Measurements from ENCODE around the gene PRUNE2. TPM values are rescaled to one million over a fixed set of nuclear protein-coding genes. Genes with fewer than 3 reads are reported as not detected.

PRUNE2 gene
- total RNA-seq, 4 donors from 2014 or later = 15.6 to 37.8 (median 26.1) TPM

DNA sequence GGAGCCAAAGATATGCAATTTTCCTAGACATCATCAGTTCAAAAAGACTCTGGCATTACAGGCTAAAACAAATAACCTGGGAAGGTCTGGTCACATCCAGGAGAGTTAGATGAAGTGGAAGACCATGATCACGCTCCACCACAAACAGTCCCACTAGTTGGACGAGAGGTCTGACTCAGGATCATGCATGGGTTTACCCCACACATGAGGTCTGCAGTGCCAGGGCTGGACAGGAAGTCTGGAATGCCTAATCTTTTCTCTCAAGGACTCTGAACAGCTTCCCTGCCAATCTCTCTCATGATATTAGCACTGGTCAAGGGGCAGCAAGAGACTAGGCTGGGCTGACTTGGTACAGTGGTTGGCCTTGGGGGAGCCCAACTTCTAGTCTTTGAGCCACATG, 7.1 kb downstream of the PRUNE2 start:
- H3K4me1 ChIP-seq = peaks cover 0 to 8% (median 2%) of the 10 kb centered on the region in 4 donors
- no peaks in the 10 kb centered on the region for H3K9me3 ChIP-seq
- H3K4me3 ChIP-seq = no peak overlapping the region
- DNase-seq = no peak
- no peaks in the 10 kb centered on the region for H3K36me3 ChIP-seq
- no peak for TF ChIP-seq POLR2A (IDR thresholded peaks at IDR 0.05)
- TF ChIP-seq, protein P1, sequence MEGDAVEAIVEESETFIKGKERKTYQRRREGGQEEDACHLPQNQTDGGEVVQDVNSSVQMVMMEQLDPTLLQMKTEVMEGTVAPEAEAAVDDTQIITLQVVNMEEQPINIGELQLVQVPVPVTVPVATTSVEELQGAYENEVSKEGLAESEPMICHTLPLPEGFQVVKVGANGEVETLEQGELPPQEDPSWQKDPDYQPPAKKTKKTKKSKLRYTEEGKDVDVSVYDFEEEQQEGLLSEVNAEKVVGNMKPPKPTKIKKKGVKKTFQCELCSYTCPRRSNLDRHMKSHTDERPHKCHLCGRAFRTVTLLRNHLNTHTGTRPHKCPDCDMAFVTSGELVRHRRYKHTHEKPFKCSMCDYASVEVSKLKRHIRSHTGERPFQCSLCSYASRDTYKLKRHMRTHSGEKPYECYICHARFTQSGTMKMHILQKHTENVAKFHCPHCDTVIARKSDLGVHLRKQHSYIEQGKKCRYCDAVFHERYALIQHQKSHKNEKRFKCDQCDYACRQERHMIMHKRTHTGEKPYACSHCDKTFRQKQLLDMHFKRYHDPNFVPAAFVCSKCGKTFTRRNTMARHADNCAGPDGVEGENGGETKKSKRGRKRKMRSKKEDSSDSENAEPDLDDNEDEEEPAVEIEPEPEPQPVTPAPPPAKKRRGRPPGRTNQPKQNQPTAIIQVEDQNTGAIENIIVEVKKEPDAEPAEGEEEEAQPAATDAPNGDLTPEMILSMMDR (IDR thresholded peaks at IDR 0.05) = no peak
- H3K27ac ChIP-seq = no peak overlapping the region
- peaks cover 0 to 2% of the 10 kb centered on the region in 2 donors for H3K27me3 ChIP-seq

- Histone ChIP-seq H3K4me1 (peaks cover 0 to 8% (median 2%) of the 10 kb centered on the region in 4 donors), H3K36me3 (no peaks in the 10 kb centered on the region), H3K27ac (peak overlapping the region in 2 of 4 donors; percentile 49 to 57), H3K9me3 (no peaks in the 10 kb centered on the region), H3K27me3 (no peaks in the 10 kb centered on the region), H3K4me3 (no peak overlapping the region)
- TF ChIP-seq POLR2A (IDR thresholded peaks at IDR 0.05) = no peak
- TF ChIP-seq, protein P1 (IDR thresholded peaks at IDR 0.05) = no peak
- DNase-seq = no peak
Observed at GRCh38 chr9:76897804-76898525, 7.9 kb downstream of the PRUNE2 start.

DNA sequence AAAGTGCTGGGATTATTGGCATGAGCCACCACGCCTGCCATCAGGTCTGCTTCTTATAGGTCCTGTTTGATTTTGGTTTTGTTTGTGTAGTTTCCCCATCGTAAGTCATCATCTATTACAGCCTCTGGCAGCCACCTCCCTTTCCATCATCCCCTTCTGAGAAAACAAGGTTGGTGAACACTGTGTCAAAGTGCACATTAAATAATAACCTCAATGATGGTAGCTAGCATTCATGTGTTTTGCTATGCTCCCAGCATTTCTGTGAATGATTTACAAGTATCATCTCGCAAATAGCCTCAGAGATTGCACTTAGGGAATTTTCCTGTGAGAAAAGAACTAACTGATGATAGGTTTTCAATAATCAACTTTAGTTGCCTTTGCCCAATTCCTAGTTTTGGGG, 9.9 kb downstream of the PRUNE2 start:
- Histone ChIP-seq H3K36me3 (no peaks in the 10 kb centered on the region), H3K27ac (peak overlapping the region in 2 of 4 donors; percentile 2 to 70), H3K9me3 (no peaks in the 10 kb centered on the region), H3K4me3 (no peak overlapping the region), H3K27me3 (no peaks in the 10 kb centered on the region), H3K4me1 (peaks cover 0 to 8% (median 2%) of the 10 kb centered on the region in 4 donors)
- no peak for DNase-seq
- TF ChIP-seq, protein P1 (IDR thresholded peaks at IDR 0.05) = no peak
- TF ChIP-seq POLR2A (IDR thresholded peaks at IDR 0.05) = no peak

DNA sequence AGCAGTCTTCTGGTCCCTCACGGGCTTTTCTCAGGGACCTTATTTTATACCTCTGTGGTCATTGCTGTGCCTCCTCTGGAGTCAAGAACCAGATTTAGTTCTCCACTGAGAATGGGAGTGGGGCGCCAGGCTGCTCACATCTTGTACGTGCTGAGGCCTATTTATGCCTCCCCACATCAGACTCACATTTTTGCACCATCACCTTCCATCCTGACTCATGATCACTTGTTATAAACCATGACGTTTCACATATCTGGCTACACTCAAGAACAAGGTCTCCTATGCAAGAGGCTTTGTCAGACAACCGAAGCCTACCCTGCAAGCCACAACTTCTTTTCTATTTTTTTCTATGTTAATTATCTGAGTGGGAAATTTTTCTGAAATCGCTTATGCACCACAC, 10.7 kb downstream of the PRUNE2 start:
- H3K9me3 ChIP-seq = no peaks in the 10 kb centered on the region
- peak overlapping the region in 1 of 4 donors; percentile 70 for H3K27ac ChIP-seq
- TF ChIP-seq, protein P1 (IDR thresholded peaks at IDR 0.05) = no peak
- TF ChIP-seq POLR2A (IDR thresholded peaks at IDR 0.05) = no peak
- no peak for DNase-seq
- no peaks in the 10 kb centered on the region for H3K36me3 ChIP-seq
- no peaks in the 10 kb centered on the region for H3K27me3 ChIP-seq
- H3K4me1 ChIP-seq = peaks cover 0 to 8% (median 2%) of the 10 kb centered on the region in 4 donors
- no peak overlapping the region for H3K4me3 ChIP-seq

DNA sequence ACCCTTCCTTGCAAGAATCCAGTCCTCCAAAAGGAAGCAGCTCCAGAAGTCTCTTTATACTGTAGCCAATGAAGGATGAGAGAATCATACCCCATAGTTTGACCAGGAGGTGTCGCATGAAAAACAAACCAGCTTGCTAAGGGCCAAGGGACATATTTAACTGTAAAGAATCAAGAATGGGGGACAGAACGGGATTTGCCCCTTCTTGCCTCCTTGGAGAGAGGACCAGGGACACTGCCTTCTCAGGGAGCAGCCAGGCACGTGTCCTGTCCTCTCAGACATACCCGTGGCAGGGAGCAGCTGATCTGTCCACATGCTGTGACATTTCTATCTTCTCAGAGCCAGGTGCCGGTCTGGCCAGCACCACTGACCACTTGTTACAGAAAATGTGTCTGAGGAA, 11.7 kb downstream of the PRUNE2 start:
- Histone ChIP-seq H3K9me3 (no peaks in the 10 kb centered on the region), H3K4me1 (peaks cover 0 to 8% (median 2%) of the 10 kb centered on the region in 4 donors), H3K4me3 (no peak overlapping the region), H3K27ac (peak overlapping the region in 2 of 4 donors; percentile 42 to 70), H3K27me3 (no peaks in the 10 kb centered on the region), H3K36me3 (no peaks in the 10 kb centered on the region)
- no peak for DNase-seq
- TF ChIP-seq POLR2A (IDR thresholded peaks at IDR 0.05) = no peak
- TF ChIP-seq, protein P1 (IDR thresholded peaks at IDR 0.05) = no peak

Data from Peyer's patch (tissue), 4 donors.